ENCODE data around the gene MACROD2. TPM values are rescaled to one million over a fixed set of nuclear protein-coding genes. Genes with fewer than 3 reads are reported as not detected.

MACROD2 gene
- total RNA-seq, 4 donors from 2014 or later: 12.6 to 60.3 (median 18.9) TPM

DNA sequence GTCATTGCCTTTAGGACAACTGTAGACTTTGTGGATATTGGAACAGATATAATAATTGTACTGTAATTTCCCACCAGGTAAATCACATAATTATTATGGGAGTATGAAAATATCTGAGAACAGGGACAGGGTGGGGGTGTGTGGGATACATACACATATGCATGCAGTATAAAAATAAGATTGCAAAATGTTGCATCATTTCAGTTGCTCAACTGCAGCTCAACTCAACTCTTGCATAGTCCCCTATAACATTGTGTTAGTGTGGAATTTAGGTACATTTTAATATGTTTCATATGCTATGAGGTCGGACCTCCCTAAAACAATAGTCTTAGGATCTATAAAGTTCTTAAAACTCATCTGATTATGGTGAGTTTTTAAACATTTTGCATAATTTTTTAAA, 617.1 kb downstream of the MACROD2 start:
- DNase-seq (ENCODE audit: low spot score in 2 of 2): no peak
- TF ChIP-seq POLR2A (IDR thresholded peaks at IDR 0.05) (no peak), POLR2AphosphoS5 (IDR thresholded peaks at IDR 0.05) (no peak), EP300 (IDR thresholded peaks at IDR 0.05) (no peak)
- TF ChIP-seq, protein P1, sequence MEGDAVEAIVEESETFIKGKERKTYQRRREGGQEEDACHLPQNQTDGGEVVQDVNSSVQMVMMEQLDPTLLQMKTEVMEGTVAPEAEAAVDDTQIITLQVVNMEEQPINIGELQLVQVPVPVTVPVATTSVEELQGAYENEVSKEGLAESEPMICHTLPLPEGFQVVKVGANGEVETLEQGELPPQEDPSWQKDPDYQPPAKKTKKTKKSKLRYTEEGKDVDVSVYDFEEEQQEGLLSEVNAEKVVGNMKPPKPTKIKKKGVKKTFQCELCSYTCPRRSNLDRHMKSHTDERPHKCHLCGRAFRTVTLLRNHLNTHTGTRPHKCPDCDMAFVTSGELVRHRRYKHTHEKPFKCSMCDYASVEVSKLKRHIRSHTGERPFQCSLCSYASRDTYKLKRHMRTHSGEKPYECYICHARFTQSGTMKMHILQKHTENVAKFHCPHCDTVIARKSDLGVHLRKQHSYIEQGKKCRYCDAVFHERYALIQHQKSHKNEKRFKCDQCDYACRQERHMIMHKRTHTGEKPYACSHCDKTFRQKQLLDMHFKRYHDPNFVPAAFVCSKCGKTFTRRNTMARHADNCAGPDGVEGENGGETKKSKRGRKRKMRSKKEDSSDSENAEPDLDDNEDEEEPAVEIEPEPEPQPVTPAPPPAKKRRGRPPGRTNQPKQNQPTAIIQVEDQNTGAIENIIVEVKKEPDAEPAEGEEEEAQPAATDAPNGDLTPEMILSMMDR (IDR thresholded peaks at IDR 0.05): no peak
- no peaks in the 10 kb centered on the region for H3K27me3 ChIP-seq
- WGBS: 32% methylated on average over 1 of the region's 1 CpG
- no peak overlapping the region for H3K27ac ChIP-seq
- H3K4me3 ChIP-seq: no peak overlapping the region
- H3K4me1 ChIP-seq: no peaks in the 10 kb centered on the region
- H3K36me3 ChIP-seq: no peaks in the 10 kb centered on the region
- H3K9me3 ChIP-seq: no peaks in the 10 kb centered on the region

DNA sequence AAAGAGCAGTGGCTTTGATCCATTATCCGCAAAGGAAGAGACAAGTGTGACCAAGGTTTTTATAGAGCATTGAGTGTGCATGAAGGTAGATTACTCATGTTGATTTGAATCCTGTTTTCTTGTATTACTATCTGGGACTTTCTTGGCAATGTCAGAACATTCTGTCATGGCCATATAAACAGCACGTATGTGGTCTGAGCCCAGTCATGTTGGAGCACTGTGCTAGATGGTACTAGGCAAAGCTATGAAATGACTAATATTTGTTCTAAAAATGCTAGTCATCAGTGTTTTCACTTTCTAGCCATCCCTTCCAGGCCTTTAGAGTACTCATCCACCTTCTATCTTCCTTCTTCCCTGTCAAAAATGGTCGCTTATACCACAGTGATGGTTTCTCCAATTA, 620.7 kb downstream of the MACROD2 start:
- Histone ChIP-seq H3K27me3 (no peaks in the 10 kb centered on the region), H3K27ac (no peak overlapping the region), H3K4me3 (no peak overlapping the region), H3K4me1 (no peaks in the 10 kb centered on the region), H3K9me3 (no peaks in the 10 kb centered on the region), H3K36me3 (no peaks in the 10 kb centered on the region)
- TF ChIP-seq EP300 (IDR thresholded peaks at IDR 0.05): no peak
- no peak for TF ChIP-seq POLR2A (IDR thresholded peaks at IDR 0.05)
- 92% methylated on average over 3 of the region's 3 CpGs for WGBS
- DNase-seq (ENCODE audit: low spot score in 2 of 2): no peak

DNA sequence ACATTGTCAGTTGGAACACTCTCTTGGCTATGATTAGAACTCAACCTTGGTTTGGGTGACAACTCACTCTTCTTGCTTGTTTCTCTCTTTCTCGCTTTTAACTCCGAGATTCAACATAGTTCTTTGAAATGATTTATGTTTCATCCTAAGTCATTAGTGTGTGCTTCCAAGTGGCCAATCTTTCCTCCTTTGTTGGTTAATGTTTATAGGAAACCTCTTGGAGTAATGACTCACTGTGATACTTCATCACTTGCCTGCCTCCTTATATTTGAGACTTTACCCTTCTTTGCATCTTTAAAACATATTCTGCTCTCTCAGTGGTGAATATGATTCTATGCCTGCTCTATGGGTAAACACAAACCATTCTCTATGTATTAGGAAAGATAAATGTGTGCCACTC, 621.8 kb downstream of the MACROD2 start:
- Histone ChIP-seq H3K27ac (no peak overlapping the region), H3K9me3 (no peaks in the 10 kb centered on the region), H3K27me3 (no peaks in the 10 kb centered on the region), H3K4me1 (no peaks in the 10 kb centered on the region), H3K36me3 (no peaks in the 10 kb centered on the region), H3K4me3 (no peak overlapping the region)
- DNase-seq (ENCODE audit: low spot score in 2 of 2): no peak
- TF ChIP-seq, protein P1 (IDR thresholded peaks at IDR 0.05): no peak
- TF ChIP-seq EP300 (IDR thresholded peaks at IDR 0.05) (no peak), POLR2A (IDR thresholded peaks at IDR 0.05) (no peak), POLR2AphosphoS5 (IDR thresholded peaks at IDR 0.05) (no peak)
- WGBS: 83% methylated on average over 2 of the region's 2 CpGs

DNA sequence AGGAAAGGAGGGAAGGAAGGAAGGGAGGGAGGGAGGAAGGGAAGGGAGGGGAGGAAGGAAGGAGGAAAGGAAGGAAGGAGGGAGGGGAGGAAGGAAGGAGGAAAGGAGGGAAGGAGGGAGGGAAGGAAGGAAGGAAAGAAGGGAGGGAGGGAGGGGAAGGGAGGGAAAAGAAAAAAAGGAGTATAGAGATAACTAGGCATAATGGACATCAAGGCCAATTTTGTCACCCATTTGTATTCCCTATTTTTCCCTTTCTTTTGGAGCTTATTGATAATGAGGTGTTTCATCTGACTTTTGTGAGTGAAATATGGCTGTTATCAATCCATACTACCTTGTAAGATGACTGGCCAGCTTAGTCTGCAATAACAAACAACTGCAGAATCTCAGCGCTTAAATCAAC, 624.1 kb downstream of the MACROD2 start:
- DNase-seq (ENCODE audit: low spot score in 2 of 2): no peak
- no peaks in the 10 kb centered on the region for H3K36me3 ChIP-seq
- no peaks in the 10 kb centered on the region for H3K9me3 ChIP-seq
- H3K27me3 ChIP-seq: no peaks in the 10 kb centered on the region
- H3K4me1 ChIP-seq: no peaks in the 10 kb centered on the region
- no peak overlapping the region for H3K27ac ChIP-seq
- TF ChIP-seq POLR2A (IDR thresholded peaks at IDR 0.05) (no peak), EP300 (IDR thresholded peaks at IDR 0.05) (no peak), POLR2AphosphoS5 (IDR thresholded peaks at IDR 0.05) (no peak)
- TF ChIP-seq, protein P1 (IDR thresholded peaks at IDR 0.05): no peak
- 100% methylated on average over 1 of the region's 1 CpG for WGBS
- no peak overlapping the region for H3K4me3 ChIP-seq

DNA sequence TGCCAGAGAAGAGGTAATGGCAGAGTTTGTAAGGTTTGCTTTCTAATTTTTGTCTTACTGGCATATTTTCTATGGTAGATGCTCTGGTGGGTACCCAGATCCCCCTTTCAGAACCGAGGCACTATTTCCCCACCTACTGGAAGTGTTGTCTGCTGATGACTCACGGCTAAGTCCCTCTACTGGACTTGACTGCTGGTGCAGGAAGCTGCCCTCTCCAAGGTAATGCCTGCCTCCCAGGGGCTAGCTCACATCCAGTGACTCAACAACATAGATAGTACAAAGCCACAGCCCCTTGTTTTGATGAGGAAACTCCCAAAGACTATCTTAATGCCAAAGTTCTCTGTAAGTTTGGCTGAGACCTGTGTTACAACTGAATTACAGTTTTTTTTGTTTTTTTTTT, 627.5 kb downstream of the MACROD2 start:
- no peak overlapping the region for H3K4me3 ChIP-seq
- TF ChIP-seq POLR2A (IDR thresholded peaks at IDR 0.05) (no peak), EP300 (IDR thresholded peaks at IDR 0.05) (no peak), POLR2AphosphoS5 (IDR thresholded peaks at IDR 0.05) (no peak)
- TF ChIP-seq, protein P1 (IDR thresholded peaks at IDR 0.05): no peak
- H3K27ac ChIP-seq: no peak overlapping the region
- H3K4me1 ChIP-seq: no peaks in the 10 kb centered on the region
- no peaks in the 10 kb centered on the region for H3K9me3 ChIP-seq
- no peak for DNase-seq (ENCODE audit: low spot score in 2 of 2)
- 65% methylated on average over 2 of the region's 2 CpGs for WGBS
- no peaks in the 10 kb centered on the region for H3K36me3 ChIP-seq
- H3K27me3 ChIP-seq: no peaks in the 10 kb centered on the region

DNA sequence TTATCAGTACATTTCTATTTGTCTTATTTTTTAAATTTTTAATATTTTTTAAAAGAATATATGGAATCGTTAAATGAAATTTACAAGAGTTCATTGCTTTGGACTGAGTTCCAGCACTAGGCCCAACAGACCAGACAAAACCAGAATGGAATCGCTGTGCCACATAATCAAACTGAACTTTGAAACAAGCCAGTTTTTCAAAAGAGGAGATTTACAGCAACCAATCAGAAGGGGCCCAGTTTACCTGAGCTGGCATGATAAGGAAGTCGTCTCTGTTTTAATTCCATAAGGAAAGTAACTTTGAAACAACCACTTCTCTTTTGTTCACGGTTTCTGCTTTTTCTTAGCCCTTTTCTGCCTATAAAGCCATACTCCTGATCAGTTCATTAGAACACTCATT, 635.7 kb downstream of the MACROD2 start:
- no peaks in the 10 kb centered on the region for H3K27me3 ChIP-seq
- H3K36me3 ChIP-seq: no peaks in the 10 kb centered on the region
- WGBS: 89% methylated on average over 4 of the region's 4 CpGs
- H3K27ac ChIP-seq: no peak overlapping the region
- H3K9me3 ChIP-seq: no peaks in the 10 kb centered on the region
- DNase-seq (ENCODE audit: low spot score in 2 of 2): no peak
- no peaks in the 10 kb centered on the region for H3K4me1 ChIP-seq
- TF ChIP-seq POLR2A (IDR thresholded peaks at IDR 0.05) (no peak), EP300 (IDR thresholded peaks at IDR 0.05) (no peak), POLR2AphosphoS5 (IDR thresholded peaks at IDR 0.05) (no peak)
- TF ChIP-seq, protein P1 (IDR thresholded peaks at IDR 0.05): no peak
- no peak overlapping the region for H3K4me3 ChIP-seq

Measured in suprapubic skin (tissue), 4 donors.